GM10266 (cell line): ENCODE data around the gene ZYG11B.

Experiments used
- DNase-seq: peaks from one replicate; pipeline ENCODE4 v3.0.0; 2012; ENCODE audit errors: extremely low spot score
- TF ChIP-seq, protein P1 (sequence below): IDR thresholded peaks from 2 replicates; pipeline ENCODE4 v1.5.1; 2012; ENCODE audit warnings: mild to moderate bottlenecking, low read depth; ENCODE audit not compliant: control insufficient read depth, insufficient read depth; ENCODE audit errors: missing control alignments

ZYG11B gene

DNA sequence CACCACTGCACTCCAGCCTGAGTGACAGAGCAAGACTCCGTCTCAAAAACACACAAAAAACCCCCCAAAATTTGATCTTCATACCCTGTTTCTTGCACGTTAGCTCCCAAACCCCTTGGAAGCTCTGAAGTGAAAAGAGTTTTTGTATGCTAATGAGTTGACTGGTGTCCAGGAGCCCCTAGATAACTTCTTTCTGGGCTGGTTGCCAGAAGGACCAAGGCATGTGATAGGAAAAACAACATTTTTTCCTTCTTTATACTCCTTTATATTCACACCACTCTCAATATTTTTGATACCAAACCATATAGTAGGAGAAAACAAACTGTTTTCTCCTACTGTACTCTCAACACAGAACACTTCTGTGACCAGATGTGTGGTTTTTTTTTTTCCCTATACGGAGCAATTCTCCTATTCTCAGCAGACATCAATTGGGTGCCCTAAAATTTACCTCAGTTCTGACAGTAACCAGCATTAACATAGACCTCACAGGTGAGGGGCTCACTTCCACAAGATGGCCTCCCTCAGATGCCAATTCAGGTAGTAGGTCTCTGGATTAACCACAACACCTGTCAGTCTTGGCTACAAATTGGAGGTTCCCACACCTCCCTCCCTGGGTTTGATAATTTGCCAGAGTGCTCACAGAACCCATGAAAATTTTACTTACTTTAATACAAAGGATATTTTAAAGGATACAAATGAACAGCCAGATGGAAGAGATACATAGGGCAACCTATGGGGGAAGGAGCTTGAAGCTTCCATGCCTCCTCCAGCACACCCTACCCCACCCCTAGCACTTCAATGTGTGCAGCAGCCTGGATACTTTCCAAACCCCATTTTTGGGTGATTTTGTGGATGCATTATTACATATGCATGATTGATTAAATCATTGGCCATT, 25.6 kb downstream of the ZYG11B start:
- no peak for DNase-seq
- TF ChIP-seq, protein P1, sequence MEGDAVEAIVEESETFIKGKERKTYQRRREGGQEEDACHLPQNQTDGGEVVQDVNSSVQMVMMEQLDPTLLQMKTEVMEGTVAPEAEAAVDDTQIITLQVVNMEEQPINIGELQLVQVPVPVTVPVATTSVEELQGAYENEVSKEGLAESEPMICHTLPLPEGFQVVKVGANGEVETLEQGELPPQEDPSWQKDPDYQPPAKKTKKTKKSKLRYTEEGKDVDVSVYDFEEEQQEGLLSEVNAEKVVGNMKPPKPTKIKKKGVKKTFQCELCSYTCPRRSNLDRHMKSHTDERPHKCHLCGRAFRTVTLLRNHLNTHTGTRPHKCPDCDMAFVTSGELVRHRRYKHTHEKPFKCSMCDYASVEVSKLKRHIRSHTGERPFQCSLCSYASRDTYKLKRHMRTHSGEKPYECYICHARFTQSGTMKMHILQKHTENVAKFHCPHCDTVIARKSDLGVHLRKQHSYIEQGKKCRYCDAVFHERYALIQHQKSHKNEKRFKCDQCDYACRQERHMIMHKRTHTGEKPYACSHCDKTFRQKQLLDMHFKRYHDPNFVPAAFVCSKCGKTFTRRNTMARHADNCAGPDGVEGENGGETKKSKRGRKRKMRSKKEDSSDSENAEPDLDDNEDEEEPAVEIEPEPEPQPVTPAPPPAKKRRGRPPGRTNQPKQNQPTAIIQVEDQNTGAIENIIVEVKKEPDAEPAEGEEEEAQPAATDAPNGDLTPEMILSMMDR = no peak

DNA sequence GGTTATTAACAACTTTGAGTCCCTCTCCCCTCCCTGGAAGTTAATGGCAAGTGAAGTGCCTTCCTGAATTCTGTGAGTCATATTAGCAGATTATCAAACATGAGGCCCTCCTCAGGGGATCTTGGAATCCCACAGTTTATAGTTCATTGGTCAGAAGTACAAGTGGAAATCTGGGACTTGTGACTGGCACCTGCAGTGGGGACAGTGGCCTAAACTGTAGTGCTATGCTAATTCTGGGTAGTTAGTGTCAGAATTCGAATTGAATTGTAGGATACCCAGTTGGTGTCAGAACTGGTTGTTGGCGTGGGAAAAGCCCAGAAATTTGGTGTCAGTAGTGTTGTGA, 26.2 kb downstream of the ZYG11B start:
- TF ChIP-seq, protein P1 = no peak
- no peak for DNase-seq

DNA sequence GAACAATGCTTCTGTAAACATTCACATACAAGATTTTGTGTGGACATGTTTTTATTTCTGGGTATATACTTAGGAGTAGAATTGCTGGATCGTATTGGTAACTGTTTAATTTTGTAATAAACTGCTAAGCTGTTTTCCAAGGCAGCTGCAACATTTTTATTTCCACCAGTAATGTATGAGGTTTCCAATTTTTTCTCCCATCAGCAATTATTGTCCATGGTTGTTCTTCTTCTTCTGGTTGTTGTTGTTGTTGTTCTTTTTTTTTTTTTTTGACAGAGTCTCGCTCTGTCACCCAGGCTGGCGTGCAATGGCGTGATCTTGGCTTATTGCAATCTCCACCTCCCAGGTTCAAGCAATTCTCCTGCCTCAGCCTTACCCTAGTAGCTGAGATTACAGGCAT, 26.9 kb downstream of the ZYG11B start:
- TF ChIP-seq, protein P1 = no peak
- no peak for DNase-seq

DNA sequence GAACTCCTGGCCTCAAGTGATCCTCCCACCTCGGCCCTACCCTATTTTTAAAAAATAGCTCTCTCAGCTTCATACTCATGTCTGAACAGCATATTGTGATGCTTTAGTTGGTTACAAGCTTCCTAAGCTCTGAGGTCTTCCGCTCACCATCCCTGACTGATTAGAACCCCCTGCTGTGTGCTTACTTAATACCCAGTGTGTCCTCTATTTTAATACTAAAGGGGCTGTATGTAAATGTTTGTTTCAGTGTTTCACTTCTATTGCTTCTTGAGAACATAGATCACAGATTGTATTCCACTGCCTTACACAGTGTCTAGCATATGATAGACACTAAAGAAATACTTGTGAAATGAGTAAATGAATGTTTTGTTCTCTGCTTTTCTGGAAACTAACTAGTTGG, 29.8 kb downstream of the ZYG11B start:
- DNase-seq = no peak
- TF ChIP-seq, protein P1 = no peak

DNA sequence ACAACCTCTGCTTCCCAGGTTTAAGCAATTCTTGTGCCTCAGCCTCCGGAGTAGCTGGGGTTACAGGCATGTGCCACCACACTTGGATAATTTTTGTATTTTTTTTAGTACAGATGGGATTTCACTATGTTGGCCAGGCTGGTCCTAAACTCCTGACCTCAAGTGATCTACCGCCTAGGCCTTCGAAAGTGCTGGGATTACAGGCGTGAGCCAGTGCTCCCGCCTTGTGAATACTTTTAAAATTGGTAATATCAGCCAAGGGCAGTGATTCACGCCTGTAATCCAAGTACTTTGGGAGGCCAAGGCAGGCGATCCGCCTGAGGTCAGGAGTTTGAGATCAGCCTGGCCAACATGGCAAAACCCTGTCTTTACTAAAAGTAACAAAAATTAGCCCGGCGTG, 33.7 kb downstream of the ZYG11B start:
- TF ChIP-seq, protein P1 = no peak
- DNase-seq = no peak

DNA sequence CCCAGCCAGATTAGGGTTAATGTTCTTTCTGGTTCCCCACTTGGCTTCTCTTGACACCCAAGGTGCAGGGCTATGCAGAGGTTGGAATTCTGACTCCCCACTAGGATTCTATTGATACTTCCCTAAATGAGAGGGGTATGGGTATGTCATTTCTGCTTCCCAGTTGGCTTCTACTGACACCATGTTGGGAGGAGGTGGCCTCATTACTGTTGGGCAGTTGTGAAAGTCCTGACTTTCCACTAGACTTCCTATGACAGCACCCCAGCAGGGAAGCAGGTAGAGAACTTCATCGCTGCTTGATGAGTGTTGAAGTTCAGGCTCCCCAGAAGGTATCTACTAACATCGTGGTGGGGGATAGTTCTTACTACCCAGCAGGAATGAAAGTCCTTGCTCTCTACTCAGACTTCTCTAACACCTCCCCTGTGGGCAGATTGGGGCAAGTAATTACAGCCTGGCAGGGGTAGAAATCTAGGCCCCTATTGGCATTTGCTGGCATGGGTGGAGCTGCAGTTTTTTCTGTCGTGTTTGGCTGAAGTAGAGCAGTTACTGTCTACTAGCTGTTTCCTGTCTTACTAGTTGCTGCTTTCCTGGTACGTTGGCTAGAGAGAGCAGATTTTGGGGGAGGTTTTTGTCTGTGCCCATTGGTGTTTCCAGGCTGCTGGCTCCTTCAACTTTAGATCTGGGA, 41.5 kb downstream of the ZYG11B start:
- DNase-seq = no peak
- TF ChIP-seq, protein P1 = no peak
